Activated CD4-positive, alpha-beta T cell treated with anti-CD3 and anti-CD28 coated beads, Interleukin-2, amount 50 U/mL, for 4 hours (primary cell): Measurements from ENCODE around the gene HGFAC.

Source experiments
- DNase-seq, 2 experiments: peaks; one replicate each; pipeline ENCODE4 v3.0.0-alpha.2; 2020

Gene HGFAC

GRCh38 chr4:3492741-3493719, 51.3 kb downstream of the HGFAC start:
- DNase-seq: no peak

- DNase-seq: no peak
Observed at GRCh38 chr4:3493720-3494461, 52.1 kb downstream of the HGFAC start.

- DNase-seq: no peak
Observed at GRCh38 chr4:3494462-3494871, 52.7 kb downstream of the HGFAC start.

GRCh38 chr4:3495204-3495975, 53.6 kb downstream of the HGFAC start:
- DNase-seq: no peak

GRCh38 chr4:3496021-3496420, 54.3 kb downstream of the HGFAC start:
- DNase-seq: no peak

- DNase-seq: no peak
Observed at GRCh38 chr4:3497095-3497494, 55.3 kb downstream of the HGFAC start.

- no peak for DNase-seq
Observed at GRCh38 chr4:3497523-3498389, 56.0 kb downstream of the HGFAC start.

GRCh38 chr4:3498407-3498806, 56.6 kb downstream of the HGFAC start:
- DNase-seq: no peak
